CD4-positive, alpha-beta T cell treated with Interleukin-4 for 4 hours (primary cell): Measurements from ENCODE around the gene SLC43A3.
"Not testable (repeated sequence)": the region's sequence is repeated elsewhere in the genome, so short reads cannot be mapped to it uniquely, and the experiment has no call there.

Experiments
- DNase-seq: peaks from one replicate; pipeline ENCODE4 v3.0.0-alpha.2; 2020

Gene SLC43A3

GRCh38 chr11:57403802-57404147 lies 23.1 kb downstream of the SLC43A3 start:
- DNase-seq, result no peak

- DNase-seq, result not testable (repeated sequence)
Measured at GRCh38 chr11:57403003-57403801, 23.7 kb downstream of the SLC43A3 start.

DNA sequence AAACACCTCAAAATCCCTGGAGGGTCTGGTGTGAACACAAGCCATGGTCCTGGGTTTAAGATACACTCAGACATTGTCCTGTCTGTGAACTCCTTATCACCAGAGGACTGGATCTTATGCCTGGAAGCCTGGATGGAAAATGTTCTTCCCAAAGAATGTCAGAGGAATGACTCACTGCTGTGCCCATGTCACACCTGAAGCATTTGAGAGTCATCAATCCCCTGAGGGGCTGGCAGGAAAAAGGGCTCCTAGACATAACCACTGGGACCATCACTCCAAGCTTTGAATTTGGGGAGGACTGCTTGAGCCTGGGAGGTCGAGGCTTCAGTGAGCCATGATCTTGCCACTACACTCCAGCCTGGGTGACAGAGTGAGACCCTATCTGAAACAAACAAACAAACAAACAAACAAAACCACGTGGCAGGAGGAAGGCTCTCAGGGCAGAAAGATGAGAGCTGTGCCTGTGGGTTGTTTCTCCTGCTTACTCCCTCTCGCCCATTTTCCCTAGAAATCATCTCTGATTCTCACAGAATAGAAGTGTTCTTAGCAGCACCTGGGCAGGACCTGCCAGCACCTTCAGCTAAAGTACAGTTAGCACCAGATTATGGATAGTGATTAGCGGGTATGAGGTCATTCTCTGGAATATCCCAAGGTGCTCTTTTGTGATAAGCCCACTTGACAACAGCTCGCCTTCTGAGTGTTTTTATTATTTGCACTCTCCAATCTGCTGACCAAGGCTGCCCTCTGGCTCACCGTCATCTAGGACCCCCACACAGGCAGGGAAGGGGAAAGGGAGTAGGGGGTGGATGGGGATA lies 24.5 kb downstream of the SLC43A3 start:
- no peak for DNase-seq

DNA sequence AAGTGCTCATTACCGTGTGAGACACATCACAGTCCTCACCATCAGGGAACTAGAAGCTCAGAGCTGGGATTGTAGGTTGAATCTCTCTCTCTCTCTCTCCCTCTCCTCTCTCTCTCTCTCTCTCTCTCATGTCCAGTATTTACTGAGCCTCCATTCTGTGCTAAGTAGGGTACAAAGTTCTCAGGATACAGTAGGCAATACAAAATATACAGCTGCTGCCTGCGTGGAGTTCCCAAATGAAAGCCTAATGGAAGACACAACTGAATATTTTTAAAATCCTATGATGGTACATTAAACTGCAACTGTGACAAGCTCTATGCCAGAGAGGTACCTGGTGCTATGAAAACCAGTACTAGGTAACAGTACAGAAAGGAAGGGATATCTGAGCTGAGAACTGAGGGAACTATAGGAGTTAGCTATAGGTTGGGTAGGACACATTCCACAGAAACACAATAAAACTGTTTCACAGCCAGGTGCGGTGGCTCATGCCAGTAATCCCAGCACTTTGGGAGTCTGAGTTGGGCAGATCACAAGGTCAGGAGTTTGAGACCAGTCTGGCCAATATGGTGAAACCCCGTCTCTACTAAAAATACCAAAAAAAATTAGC lies 26.8 kb downstream of the SLC43A3 start:
- no peak for DNase-seq

- no peak for DNase-seq
Measured at GRCh38 chr11:57399221-57399620, 27.7 kb downstream of the SLC43A3 start.

DNA sequence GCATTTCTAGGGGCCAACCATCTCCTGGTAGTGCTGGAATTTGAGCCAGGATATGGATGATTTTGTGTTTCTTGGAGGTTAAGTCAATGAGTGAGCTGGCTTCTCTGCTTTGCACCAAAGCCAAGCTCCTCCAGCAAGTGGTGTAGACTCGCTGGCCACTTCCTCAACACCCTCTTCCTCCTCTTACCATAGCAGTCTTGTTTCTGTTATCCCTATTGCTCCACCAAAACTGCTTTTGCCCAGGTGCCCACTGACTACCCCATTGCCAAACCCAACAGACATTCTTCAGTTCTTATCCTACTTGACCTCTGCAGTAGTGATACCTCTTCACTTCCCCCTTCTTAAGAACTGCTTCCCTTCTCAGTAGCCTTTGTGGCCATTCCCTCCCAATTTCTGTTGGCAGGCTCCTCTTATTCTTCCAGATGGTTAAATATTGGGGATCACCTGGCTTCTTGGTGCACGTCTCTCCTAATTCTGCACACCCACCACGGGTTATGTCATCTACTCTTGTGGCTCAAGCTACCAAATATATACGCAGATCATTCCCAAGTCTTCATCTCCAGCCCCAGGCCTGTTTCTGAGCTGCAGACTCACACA lies 29.4 kb downstream of the SLC43A3 start:
- DNase-seq, result no peak

DNA sequence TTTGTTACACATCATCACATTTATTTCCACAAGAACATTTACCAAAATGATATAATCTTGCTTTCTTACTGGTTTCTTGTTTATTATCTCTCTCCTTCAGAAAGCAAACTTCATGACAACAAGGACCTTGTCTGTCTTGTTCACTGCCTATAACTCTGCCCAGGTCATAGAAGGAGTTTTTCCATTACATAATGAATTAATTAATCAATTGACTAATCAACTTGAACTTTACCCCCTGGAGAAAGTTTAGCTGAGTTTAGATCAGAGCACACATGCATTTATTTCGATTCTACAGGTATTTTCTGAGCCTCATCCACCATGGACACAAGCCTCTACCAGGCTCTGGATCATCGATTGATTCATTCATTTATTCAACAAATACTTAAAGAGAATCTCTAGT lies 30.2 kb downstream of the SLC43A3 start:
- no peak for DNase-seq

- DNase-seq, result no peak
Measured at GRCh38 chr11:57395905-57396623, 30.9 kb downstream of the SLC43A3 start.

DNA sequence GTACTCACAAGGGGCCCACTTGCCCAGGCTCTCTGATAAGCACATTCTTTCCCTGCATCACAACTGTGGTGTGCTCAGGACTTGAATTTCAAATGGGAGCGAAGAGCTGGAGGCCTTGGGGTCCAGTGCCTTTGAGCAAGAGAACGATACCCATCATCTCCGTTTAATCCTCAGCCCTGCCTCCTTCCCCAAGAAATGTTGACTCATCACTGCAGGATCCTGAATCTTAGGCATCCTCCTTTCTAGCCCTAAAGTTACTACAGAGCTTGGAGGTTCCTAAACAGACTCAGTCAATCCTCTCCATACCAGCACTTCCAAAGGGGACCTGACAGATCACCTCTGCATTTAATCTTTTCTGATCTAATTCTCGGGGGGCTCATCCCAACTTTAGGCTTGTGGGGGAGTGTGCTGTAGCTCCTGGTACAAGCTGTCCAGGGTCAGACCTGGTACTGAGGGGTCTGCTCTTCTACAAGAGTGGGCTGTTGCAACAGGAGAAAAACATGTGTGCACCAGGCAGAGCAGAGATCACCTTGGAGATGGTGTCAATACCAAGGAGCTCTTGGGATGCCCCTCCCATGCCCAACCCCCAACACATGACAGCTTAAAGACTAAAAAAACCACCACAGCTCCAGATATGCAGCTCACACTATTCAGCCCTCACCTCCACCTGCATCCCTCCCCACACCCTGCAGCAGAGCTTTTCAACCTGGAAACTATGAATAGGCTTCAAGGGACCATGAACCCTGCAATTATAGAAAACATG lies 32.5 kb downstream of the SLC43A3 start:
- DNase-seq, result no peak

- DNase-seq, result no peak
Measured at GRCh38 chr11:57392763-57393105, 34.2 kb downstream of the SLC43A3 start.

- DNase-seq, result no peak
Measured at GRCh38 chr11:57392066-57392762, 34.7 kb downstream of the SLC43A3 start.

DNA sequence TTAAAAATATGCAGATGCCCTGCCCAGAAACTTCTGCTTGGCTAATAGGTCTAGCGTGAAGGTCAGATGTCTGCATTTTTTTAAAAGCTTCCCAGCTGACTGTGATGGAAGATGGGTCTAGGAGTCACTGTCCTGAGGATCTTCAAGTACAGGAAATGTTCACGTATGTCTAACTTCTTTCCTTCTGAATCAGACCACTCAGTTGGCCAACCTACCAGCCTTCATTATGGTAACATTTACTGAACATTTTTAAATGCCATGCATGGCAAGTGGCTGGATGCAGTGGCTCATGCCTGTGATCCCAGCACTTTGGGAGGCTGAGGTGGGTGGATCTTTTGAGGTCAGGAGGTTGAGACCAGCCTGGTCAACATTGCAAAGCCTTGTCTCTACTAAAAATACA lies 35.4 kb downstream of the SLC43A3 start:
- DNase-seq, result no peak

DNA sequence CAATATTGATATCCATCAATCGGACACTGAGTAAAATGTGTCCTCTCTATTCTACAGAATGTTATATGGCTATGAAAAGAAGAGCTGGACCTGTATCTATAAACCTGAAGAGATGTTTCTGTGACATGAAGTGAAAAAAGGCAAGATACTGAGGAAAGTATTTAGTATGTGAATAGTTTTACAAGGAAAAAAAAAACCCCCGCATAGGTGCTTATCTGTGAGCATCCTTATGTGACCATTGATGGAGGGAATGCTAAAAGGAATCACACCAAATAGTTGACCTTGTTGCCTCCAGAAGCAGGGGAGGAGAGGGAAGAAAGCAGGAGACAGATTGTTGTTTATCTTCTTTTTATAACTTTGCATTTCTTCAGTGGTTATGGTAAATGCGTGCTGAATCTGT lies 35.8 kb downstream of the SLC43A3 start:
- DNase-seq, result no peak

DNA sequence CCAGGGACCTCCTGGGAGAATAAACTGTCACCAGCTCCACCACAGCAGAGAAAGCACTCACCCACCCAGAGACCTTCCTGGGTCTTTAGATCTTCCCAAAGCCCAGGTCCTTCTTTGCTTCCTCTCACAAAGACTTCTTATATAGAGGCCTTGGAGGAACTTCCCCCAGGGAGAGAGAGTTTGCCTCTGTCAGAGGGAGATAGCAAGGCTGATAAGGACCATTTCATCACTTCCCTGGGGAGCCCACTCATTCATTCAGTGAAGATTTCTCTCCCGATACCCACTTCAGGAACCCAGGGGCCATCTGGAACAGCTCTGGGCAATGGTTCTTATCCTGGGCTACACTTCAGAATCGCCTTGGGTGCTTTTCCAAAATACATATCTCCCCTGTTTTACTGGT lies 36.4 kb downstream of the SLC43A3 start, which contains the start of gene PRG2:
PRG2 (minus strand) TSS at position 116 of the 400 bp plus-strand sequence. CDS start 706 bp downstream, outside the sequence.
- DNase-seq, result no peak

- no peak for DNase-seq
Measured at GRCh38 chr11:57387289-57388030, 39.5 kb downstream of the SLC43A3 start.

DNA sequence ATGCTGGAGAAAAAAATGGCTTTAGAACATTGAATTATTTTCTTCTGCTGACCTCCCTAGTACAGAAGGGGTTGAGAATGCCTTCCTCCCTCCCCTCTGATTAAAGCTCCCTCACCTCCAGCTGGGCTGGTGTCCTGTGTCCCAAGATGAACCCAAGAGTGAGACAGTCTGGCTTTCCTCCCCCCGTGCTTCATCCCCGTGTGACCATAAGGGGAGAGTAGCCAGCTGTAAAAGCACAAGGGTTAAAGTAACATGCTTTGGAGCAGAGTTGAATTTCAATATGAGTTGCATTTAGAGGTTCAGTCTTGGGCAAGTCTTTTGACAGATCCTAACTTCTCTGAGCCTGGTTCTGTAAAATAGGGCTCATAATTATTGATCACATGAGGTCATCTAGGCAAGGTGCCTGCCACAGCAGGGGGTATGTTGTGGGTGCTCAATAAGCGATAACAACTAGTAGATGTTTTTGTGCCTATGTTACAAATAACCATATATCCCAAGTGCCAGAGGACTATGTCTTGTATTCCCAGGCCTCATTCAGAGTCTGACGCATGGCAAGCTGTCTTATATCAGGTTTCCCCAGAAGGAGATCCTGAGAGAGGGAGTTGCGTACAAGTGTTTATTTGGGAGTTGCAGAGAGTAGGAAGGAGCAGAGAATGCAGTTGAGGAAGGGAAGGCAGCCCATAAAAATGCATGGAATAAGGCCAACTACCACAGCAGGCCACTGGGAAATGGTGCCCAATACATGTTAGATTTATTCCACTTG lies 40.6 kb downstream of the SLC43A3 start:
- DNase-seq, result no peak

DNA sequence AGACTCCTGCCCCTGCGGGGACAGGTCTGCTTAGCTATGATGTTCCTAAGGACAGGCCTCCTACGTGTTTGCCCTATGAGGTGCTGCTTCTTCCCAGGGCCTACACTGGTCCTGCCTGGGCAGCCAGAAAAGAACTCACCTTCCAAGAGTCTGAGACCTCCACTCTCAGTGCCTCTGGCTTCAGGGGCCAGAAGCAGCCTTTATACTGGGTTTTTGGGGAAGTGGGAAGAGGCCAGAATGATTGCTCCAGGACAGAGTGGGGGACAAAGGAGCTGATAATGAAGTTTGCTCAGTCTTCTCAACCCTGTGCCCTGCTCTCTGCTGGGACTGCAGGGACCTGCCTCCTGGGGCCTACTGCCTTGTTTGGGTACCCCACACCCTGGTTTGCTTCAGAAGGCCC lies 45.9 kb downstream of the SLC43A3 start, which contains the start of gene PRG3:
PRG3 (minus strand) TSS at position 176 of the 400 bp plus-strand sequence. CDS start 442 bp downstream, outside the sequence.
- no peak for DNase-seq

- no peak for DNase-seq
Measured at GRCh38 chr11:57379732-57380131, 47.2 kb downstream of the SLC43A3 start.

GRCh38 chr11:57378186-57378585 lies 48.7 kb downstream of the SLC43A3 start:
- DNase-seq, result no peak

GRCh38 chr11:57377107-57377506 lies 49.8 kb downstream of the SLC43A3 start:
- no peak for DNase-seq
